NCI-H1694 (cell line): ENCODE measurements around the gene AMBRA1.
"Not testable (repeated sequence)": the region's sequence is repeated elsewhere in the genome, so short reads cannot be mapped to it uniquely, and the experiment has no call there.

Experiments
- DNase-seq: peaks from one replicate; lab custom pipeline; 2025; lab: John Stamatoyannopoulos, UW

Gene AMBRA1

DNA sequence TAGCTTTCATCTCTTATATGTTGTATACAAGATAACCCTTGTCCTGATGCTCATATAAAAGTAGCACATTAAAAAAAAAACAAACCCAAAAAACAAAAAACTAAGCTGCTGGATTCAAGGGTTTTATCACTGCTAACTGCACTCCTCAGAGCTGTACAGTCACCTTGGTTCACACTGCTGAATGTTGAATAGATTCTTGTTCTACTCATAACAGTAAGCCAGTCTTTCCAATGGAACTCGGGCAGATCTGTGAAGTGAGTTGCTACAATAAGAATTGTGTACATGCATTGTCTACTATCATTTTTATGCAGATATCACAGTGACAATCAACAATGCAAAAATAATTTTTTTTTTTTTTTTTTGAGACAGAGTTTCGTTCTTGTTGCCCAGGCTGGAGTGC is 18.5 kb upstream of the AMBRA1 start:
- no peak for DNase-seq

DNA sequence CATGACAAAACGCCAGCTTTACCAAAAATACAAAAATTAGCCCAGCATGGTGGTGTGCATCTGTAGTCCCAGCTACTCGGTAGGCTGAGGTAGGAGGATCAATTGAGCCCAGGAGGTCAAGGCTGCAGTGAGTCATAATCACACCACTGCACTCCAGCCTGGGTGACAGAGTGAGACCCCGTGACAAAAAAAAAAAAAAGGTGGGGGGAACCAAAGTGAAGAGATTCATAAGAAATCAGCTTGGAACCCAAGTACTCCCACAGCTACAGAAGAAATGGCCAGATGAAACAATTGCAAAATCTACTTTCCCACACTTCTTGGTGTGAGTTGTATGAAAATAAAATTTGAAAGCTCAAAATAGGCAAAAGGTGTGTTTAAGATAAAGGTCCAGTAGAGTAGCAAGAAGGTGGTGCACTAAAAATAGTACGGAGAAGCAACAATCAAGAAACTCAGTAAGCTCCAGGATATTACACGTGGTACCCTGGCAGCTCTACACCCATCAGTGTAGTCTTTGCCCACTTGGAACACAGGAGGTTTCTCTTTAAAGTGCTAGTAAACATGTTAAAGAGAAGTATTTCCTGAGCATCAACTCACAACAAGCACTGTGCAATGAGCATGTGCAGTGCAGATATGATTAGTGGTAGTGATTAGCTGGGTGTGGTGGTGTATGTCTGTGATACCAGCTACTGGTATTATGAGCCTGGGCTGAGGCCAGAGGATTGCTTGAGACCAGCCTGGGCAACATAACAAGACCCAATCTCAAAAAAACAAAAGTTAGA is 17.9 kb upstream of the AMBRA1 start:
- no peak for DNase-seq

DNA sequence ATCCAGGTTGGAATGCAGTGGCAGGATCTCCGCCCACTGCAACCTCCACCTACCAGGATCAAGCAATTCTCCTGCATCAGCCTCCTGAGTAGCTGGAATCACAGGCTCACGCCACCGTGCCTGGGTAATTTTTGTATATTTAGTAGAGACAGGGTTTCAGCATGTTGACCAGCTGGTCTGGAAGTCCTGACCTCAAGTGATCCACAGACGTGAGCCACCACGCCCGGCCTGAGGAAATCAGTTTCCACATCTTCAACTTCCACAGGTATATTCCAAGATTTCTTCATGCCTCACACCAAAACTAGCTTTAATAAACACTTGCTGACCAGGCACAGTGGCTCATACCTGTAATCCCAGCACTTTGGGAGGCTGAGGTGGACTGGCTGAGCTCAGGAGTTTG is 15.6 kb upstream of the AMBRA1 start:
- DNase-seq = no peak

DNA sequence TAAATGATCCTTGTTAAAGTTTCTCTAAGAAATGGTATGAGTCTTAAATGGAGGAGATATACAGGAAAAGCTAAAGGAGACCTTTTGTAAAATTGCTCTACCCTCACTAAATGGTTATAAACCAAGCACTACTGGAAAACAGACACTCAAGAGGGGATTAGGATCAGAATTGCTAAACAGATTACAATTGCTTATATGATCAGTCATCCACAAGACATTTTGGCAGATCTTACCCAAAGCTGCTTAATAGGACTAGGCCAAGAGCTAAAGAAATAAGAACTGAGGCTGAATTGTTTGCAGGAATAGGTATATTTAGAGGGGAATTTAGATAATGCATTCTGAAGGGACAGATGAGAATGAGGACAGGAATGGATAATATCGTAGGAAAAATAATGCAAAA is 13.7 kb upstream of the AMBRA1 start:
- DNase-seq = no peak

DNA sequence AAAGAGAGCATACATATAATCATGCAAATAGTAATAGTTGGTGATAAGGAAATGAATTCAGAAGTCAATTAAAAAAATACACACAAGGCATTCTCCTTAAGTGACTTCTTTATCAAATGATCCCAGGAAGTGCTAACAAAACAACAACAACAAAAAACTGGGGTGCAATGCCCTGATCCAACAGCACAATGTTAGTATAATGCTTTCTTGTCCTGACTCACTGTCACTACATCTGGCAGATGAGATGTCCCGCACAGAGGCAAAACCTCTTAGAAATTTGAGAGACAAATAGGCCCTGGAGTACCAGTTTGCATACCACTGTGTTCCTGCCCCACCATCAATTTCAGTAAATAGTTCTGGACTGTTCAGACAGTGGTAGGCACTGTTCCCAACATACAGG is 11.0 kb upstream of the AMBRA1 start:
- no peak for DNase-seq

DNA sequence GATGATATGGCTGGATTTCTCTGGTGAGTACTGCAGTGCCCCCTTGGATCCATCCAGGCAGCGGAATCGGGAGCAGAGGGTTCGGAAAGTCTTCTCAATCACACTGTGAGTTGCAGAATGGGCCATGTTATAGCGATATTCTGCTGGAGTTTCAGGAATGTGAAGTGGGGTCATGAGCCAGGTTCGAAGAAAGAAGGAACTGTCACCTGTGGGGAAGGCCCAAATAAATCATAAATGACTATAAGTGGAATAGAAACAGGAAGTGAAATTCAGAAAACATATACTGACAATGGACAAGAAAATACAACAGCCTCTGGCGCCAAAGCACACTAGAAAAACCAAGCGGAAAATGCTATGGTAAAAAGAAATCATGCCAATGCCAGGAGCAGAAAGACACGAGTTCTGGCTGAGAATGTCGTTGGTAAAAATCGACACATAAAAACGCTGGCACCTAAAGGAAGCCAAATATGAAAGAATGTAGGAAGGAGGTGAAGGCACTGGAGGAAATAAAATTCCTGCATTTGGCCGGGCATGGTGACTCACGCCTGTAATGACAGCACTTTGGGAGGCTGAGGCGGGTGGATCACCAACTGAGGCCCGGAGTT is 10.0 kb upstream of the AMBRA1 start:
- DNase-seq = no peak

DNA sequence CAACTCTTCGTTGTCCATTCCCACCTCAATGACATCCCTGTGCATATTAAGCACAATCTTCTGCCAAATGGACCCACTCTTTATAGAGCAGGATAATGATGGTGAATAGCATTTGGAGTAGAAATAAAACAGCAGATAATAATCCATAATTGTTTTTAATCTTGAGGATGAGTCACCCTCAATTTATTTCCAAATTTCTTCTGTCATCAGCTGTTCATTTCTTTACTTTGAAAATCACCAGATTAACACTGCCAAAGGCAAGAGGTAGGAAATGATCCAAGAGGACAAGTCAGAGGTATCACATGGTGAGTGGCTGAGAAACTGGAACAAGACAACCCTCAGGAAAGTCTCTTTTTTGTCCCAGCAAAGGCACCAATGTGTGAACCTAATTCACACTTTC is 7.3 kb upstream of the AMBRA1 start:
- DNase-seq = no peak

DNA sequence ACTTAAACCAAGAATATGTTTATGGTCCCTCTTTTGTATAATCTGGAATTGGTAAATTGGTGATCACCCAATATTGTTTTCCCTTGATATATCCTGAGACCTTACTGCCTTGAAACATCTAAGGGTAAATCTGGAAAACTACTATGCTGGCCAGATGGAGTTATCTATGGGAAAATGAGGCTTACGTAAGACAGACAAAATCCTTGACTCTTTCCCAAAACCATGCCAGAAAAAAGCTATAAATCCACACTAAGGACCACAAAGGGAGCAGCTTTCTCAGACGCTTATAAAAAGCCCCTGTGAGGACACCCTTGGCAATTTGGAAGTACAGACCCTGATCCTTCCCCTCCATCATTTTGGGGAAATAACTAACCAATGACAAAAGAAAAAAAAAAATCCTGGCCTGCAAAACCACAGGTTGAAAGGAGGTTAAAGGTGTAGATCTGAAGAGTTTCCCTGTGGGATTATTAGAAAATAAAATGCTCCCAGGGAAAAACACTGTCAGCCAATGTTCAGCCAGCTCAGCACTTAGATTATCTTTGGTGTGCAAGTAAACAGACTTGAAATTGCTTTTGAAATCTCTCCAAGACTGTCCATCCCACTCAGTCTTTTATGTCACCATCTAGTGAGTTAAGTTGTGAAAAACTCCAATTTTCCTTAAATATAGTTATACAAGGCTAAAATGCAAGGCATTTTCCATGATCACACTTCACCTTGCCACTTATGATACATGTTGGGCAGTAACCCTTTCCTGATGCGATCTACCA is 6.6 kb upstream of the AMBRA1 start:
- no peak for DNase-seq

DNA sequence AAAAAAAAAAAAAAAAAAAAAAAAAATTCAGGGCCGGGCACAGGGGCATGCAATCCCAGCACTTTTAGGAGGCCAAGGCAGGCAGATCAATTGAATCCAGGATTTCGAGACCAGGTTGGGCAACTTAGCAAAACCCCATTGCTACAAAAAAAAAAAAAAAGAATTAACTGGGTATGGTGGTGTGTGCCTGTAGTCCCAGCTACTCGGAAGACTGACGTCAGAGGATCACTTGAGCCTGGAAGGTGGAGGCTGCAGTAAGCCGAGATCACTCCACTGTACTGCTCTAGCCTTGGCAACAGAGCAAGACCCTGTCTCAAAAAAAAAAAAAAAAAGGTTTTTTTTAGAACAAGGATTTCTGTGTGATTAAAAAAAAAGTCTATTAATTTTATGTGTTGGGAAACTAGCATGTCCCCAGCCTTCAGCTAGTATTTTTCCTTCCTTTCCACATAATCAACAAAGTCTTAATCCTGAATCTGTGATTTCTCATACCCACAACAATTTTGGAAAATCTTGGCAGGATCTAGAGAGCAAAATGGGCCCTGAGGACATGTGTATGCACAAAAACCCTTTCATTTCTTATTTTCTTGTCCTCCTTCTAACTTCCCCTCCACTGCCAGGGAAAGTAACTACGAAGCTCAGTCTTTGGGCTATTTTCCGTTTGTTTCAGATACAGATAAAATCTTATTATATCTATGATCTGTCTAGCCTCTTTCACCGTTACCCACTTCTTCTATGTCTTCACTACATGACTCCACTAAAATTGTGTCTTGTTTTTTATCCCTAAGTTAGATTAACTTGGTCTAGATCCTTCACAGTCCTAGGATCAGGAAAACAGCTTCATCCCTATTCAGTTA is 5.7 kb upstream of the AMBRA1 start:
- DNase-seq = no peak

DNA sequence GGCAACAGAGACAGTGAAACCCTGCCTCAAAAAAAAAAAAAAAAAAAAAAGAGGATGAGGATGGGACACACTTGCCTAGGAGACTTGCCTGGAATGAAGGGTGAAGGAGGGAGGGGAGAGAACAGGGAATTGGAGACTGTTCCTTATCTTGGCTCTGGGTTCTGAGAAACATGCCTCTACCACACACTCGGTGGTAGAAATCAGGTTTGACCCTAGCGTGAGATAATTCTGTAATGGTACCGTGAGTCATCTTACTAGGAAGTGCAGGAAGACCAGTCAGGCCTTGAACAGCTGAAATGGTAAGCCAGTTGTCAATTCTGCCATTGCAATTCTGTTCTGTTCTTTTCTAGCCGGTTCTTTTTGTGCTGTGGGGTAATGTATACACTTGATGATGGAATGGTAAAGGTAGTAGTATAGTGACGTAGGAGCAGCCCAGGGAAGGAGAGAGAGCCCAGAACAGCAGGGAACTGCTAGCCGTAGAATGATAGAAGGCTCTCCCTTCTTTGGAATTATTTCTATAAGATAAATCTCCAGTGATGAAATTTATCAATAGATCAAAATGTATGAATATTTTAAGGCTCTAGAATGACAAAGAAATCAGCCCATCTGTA is 3.9 kb upstream of the AMBRA1 start:
- DNase-seq = no peak

DNA sequence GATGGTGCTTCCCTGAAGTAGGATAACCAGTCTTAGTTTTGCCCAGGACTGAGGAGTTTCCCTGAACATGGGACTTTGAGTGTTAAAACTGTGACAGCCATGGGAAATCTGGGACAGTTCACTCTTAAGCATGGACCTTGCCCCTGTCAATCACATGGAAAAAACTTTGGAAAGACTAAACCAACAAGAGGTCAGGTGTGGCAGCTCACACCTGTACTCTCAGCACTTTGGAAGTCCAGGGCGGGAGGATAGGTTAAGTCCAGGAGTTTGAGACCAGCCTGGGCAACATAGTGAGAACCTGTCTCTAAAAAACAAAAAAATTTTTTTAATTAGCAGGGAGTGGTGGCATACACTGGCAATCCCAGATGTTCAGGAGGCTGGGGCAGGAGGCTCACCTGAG is 3.3 kb upstream of the AMBRA1 start:
- no peak for DNase-seq

DNA sequence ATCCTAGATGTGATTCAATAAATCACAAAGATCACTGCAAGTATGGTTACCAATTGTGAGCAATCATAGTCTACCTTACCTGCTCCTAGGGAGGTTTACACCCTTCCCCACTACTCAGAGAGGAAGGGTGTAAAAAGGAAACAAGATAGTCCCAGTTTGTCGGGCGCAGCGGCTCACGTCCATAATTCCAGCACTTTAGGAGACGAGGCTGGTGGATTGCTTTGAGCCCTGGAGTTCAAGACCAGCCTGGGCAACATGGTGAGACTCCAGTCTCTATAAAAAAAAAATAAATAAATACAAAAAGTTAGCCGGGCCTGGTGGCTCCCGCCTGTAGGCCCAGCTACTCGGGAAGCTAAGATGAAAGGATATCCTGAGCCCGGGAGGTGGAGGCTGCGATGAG is 962 bp upstream of the AMBRA1 start:
- no peak for DNase-seq

DNA sequence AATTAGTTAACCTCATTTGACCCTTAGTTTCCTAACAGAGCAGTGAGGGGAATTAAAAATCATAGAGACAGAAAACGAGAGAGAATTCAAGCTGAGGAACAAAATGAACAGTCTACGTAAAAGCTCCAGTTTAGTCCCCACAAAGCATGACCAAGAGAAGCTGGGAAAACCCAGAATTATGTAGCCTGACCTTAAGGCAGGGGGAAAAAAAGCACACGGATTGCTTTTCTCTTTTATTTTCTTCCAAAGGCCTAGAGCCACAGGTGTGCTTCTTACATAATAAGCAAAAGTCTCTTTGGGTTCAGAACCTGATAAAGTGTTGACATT is 514 bp upstream of the AMBRA1 start:
- DNase-seq = no peak

DNA sequence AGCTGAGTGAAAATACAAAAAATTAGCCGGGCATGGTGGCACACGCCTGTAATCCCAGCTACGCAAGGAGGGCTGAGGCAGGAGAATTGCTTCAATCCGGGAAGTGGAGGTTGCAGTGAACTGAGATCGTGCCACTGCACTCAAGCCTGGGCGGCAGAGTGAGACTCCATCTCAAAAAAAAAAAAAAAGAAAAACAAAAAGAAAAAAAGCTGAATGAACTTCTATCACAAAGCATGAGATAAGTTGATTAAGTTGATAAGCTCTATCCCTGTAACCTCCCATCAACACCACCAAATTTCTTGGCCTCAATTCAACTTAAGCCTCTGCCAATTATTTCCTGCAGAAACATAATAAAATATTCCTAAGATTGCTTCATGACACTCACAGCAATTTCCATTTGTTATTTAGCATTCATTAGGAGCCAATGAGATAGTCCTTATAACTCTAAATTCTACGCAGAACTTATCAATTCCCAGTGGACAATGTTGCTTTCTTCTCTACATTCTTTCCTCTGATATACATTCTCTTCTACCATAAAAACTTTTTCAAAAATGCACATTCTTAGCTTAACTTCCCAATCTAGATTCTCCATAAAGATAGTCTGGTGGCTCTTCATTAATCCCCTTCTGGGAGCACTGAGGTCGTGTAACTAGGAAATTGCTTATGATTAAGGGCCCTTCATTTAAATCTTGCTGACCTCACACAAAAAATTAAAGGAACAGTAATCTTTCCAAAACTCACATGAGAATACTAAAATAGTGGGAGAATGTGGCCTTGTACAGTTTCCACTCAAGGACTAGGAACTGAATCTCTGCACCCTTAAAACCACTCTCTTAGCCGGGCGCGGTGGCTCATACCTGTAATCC is 2.9 kb downstream of the AMBRA1 start:
- DNase-seq = no peak

DNA sequence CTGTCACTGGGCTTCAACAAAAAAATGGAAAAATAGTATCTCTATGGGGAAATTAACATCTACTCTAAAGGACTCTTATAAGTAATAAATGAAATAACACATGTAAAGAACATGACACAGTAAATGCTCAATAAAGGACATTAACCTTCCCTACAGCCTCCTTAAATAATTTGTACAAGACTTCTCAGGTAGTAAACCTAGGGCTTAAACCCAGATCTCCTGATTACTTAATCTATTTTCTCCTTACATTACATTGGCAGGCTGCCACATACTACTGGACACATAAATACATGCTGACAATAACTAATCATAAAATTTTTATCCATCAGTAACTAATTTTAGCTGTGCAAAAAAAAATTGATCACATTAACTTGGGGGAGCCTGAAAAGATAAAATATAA is 4.9 kb downstream of the AMBRA1 start:
- DNase-seq = no peak

DNA sequence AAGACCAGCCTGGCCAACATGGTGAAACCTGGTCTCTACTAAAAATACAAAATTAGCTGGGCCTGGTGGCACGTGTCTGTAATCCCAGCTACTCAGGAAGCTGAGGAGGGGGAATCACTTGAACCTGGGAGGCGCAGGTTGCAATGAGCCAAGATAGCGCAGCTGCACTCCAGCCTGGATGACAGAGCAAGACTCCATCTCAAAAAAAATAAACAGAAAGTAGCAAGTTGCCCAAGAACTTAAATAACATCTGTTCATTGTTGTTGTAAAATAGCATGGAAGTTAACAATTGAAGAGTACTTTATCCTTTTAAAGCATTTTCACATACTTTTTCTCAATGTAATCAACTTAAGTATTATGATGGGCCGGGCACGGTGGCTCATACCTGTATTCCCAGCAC is 5.7 kb downstream of the AMBRA1 start:
- no peak for DNase-seq

DNA sequence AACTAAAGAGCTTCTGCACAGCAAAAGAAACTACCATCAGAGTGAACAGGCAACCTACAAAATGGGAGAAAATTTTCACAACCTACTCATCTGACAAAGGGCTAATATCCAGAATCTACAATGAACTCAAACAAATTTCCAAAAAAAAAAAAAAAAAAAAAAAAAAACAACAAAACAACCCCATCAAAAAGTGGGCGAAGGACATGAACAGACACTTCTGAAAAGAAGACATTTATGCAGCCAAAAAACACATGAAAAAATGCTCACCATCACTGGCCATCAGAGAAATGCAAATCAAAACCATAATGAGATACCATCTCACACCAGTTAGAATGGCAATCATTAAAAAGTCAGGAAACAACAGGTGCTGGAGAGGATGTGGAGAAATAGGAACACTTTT is 10.3 kb downstream of the AMBRA1 start:
- DNase-seq = not testable (repeated sequence)

DNA sequence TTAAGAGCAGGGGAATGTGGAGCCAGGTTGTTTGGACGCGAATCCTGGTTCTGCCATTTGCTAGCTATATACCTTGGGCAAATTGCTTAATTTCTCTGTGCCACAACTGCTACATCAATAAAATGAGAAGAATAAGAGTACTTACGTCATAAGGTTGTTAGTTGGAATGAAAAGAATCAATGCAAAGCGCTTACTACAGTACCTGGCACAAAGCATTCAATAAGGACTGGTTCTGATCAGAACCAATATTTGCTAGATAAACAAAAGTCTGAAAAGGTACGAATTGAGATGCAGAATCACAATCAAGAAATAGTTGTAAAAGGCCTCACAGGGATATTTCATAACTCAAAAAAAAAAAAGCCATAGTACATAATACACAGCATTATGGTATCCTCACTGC is 11.2 kb downstream of the AMBRA1 start:
- DNase-seq = no peak

DNA sequence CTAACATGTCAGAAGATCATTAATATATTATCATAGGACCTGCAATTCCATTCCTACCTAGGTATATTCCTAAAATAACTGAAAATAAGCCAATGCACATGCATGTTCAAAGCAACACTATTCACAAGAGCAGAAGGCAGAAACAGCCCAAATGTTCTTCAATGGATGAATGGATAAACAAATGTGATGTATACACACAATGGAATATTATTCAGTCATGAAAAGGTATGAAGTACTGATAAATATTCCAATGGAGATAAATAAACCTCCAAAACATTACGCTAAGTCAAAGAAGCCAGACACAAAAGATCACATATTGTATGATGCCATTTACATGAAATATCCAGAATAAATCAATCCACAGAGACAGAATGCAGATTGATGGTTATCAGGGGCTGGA is 16.8 kb downstream of the AMBRA1 start:
- no peak for DNase-seq

DNA sequence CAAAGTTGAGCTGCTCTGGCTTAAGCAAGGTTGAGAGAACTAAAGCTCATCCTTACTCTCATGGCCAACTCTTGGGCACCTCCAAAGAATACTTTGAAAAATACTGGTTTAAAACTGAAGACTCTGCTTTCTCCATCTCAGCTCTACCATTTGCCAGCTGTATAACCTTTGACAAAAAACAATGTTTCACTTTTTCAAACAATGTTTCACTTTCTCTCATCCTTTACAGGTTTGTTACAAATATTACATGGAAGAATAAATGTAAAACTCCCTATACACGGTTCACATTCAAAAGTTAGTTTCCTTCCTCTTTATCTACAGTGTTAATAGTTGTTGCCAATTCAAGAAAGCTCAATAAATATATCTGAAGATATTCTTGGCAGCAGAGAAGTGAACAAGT is 19.2 kb downstream of the AMBRA1 start:
- DNase-seq = no peak

DNA sequence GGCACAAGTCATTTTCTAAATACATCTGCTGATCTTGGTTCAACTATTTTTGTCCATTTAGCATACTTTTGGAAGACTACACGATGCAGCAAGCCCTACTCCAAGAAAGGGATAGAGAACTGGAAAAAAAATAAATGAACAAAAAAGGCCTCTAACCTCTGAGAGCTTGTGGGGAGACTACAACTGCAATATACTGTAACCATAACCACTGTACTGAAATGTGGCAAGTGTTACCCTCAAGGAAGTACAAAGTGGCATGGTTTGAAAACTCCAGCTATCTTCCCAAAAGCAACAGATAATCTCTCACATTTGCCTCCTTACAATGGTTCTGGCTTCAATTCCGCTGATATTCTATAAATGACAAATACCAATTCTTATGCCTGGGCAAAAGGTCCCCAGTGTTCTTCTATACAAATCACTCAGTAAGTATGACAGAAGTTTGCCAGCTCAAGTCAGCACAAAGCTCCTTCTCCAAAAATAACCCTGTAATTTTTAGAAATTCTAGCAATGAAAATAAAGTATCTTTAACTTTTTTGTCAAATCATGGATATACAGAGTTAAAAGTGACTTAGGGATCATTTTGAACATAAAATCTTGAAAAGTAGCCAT is 22.9 kb downstream of the AMBRA1 start:
- DNase-seq = no peak
